Suprapubic skin (tissue), 4 donors: Measurements from ENCODE around the gene GALNT12.

Experiments used
- CTCF ChIP-seq, 2 donors: fragments of 200-600 bp in 1 of 2; fragments of 450-650 bp in 1 of 2; sonication (generic) in 1 of 2; IDR thresholded peaks; one replicate each; pipeline ENCODE4 v1.5.1; 2016 to 2019; ENCODE audit warnings: antibody characterized with exemption in 2 of 2, mild to moderate bottlenecking in 1 of 2, moderate library complexity in 1 of 2
- EP300 ChIP-seq: sonication (generic); formaldehyde crosslinking; IDR thresholded peaks from one replicate; pipeline ENCODE4 v1.6.1; 2017; ENCODE audit warnings: antibody characterized with exemption
- POLR2A ChIP-seq, 2 donors: fragments of 450-650 bp; IDR thresholded peaks; one replicate each; pipeline ENCODE4 v1.6.1; 2017; ENCODE audit warnings: antibody characterized with exemption in 2 of 2, mild to moderate bottlenecking in 2 of 2, moderate library complexity in 2 of 2
- POLR2AphosphoS5 ChIP-seq, 3 donors: sonication (generic); formaldehyde crosslinking; IDR thresholded peaks; one replicate each; pipeline ENCODE4 v1.6.1; 2017; ENCODE audit warnings: antibody characterized with exemption in 3 of 3

- TF ChIP-seq POLR2A (IDR thresholded peaks at IDR 0.05) = no peak
- TF ChIP-seq CTCF (IDR thresholded peaks at IDR 0.05) = no peak
- no peak for TF ChIP-seq POLR2AphosphoS5 (IDR thresholded peaks at IDR 0.05)
- no peak for TF ChIP-seq EP300
These were observed 62.4 kb downstream of the GALNT12 start for GRCh38 chr9:98869866-98870265.
